Measurements from ENCODE around the gene TMEM63A. TPM values are rescaled to one million over a fixed set of nuclear protein-coding genes. Genes with fewer than 3 reads are reported as not detected.

The TMEM63A gene
- total and polyA plus RNA-seq, 2 of the 13 experiments (the other 11 are each of a cell fraction or from before 2014, with no cell fraction given) = 23.9 to 53.3 TPM

DNA sequence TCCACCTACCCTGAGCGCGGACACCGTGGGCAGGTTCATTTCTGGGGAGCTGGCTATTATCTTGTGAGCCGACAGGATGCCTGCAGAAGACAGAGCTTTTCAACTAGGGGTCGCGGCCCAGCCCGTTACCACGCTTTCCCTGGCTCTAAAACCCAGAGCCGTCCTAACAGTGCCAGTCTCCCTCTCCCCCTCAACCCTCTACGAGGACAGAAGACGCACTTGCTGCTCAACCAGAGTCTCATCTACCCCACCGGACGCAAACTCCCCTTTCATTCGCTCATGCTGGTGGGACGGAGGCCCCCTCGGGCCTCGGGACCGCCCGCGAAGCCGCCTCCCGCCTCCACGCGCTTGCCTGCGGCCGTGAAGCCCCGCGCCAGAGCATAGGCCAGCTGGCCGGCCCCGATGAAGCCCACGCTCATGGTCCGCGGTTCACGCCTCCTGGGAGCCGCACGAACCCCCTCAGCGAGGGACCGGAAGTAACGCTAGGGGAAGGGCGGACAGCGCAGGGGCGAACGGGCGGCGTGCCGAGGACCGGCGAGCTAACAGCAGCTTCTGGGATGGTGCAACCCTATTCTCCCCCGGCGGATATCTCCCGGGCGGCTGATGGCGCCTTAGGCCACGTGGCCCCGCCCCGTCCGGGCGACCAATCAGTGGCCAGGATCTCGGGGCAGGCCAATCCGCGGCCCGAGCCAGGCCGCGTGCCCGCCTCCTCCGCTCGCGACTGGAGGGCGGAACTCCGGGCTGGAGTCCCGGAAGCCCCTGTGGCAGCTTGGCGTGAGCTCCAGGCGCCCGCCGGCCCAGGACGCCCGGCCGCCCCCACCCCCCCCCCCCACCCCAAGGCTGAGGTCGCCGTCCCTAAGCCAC is 41.7 kb upstream of the TMEM63A start, which contains the start of gene PYCR2 (continued):
- TF ChIP-seq, protein P1, sequence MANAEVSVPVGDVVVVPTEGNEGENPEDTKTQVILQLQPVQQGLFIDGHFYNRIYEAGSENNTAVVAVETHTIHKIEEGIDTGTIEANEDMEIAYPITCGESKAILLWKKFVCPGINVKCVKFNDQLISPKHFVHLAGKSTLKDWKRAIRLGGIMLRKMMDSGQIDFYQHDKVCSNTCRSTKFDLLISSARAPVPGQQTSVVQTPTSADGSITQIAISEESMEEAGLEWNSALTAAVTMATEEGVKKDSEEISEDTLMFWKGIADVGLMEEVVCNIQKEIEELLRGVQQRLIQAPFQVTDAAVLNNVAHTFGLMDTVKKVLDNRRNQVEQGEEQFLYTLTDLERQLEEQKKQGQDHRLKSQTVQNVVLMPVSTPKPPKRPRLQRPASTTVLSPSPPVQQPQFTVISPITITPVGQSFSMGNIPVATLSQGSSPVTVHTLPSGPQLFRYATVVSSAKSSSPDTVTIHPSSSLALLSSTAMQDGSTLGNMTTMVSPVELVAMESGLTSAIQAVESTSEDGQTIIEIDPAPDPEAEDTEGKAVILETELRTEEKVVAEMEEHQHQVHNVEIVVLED (CRISPR knock-in tag; IDR thresholded peaks at IDR 0.05; ENCODE audit: borderline replicate concordance) = peak; percentile 87
- TF ChIP-seq TP53 (CRISPR knock-in tag; conservative IDR thresholded peaks at IDR 0.05) = peak; percentile 36; the same call in 1 of the 2 replicates
- TF ChIP-seq MAFG (CRISPR knock-in tag; IDR thresholded peaks at IDR 0.05) = peak; percentile 54; the same call in 1 of the 2 replicates
- TF ChIP-seq ZNF333 (CRISPR knock-in tag; IDR thresholded peaks at IDR 0.05; ENCODE audit: borderline replicate concordance) = peak; percentile 96; the same call in 1 of the 2 replicates
- TF ChIP-seq, protein P2, sequence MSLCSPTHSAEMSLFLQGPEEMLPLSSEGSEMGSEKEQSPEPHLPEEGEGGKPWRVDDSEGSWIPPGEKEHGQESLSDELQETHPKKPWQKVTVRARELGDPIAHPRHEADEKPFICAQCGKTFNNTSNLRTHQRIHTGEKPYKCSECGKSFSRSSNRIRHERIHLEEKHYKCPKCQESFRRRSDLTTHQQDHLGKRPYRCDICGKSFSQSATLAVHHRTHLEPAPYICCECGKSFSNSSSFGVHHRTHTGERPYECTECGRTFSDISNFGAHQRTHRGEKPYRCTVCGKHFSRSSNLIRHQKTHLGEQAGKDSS (CRISPR knock-in tag; IDR thresholded peaks at IDR 0.05; ENCODE audit: borderline replicate concordance, low read depth) = peak; percentile 66; the same call in 1 of the 2 replicates
- TF ChIP-seq TOE1 (CRISPR knock-in tag; IDR thresholded peaks at IDR 0.05) = 0 out of 2 replicates have a peak, but pooled peaks have one; percentile 24
- no peak for TF ChIP-seq SSRP1 (CRISPR knock-in tag; IDR thresholded peaks at IDR 0.05)
- no peak for TF ChIP-seq SP140L (CRISPR knock-in tag; IDR thresholded peaks at IDR 0.05; ENCODE audit: borderline replicate concordance)
- TF ChIP-seq ZFY (CRISPR knock-in tag; IDR thresholded peaks at IDR 0.05) = peak; percentile 91
- TF ChIP-seq CBFB (CRISPR knock-in tag; IDR thresholded peaks at IDR 0.05) = peak; percentile 70
- no peak for TF ChIP-seq ZNF383 (CRISPR knock-in tag; IDR thresholded peaks at IDR 0.05; ENCODE audit: borderline replicate concordance)
- TF ChIP-seq, protein P3, sequence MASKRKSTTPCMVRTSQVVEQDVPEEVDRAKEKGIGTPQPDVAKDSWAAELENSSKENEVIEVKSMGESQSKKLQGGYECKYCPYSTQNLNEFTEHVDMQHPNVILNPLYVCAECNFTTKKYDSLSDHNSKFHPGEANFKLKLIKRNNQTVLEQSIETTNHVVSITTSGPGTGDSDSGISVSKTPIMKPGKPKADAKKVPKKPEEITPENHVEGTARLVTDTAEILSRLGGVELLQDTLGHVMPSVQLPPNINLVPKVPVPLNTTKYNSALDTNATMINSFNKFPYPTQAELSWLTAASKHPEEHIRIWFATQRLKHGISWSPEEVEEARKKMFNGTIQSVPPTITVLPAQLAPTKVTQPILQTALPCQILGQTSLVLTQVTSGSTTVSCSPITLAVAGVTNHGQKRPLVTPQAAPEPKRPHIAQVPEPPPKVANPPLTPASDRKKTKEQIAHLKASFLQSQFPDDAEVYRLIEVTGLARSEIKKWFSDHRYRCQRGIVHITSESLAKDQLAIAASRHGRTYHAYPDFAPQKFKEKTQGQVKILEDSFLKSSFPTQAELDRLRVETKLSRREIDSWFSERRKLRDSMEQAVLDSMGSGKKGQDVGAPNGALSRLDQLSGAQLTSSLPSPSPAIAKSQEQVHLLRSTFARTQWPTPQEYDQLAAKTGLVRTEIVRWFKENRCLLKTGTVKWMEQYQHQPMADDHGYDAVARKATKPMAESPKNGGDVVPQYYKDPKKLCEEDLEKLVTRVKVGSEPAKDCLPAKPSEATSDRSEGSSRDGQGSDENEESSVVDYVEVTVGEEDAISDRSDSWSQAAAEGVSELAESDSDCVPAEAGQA (IDR thresholded peaks at IDR 0.05; ENCODE audit: low read depth) = peak; percentile 20; the same call in 1 of the 2 replicates
- TF ChIP-seq, protein P3 (CRISPR knock-in tag; IDR thresholded peaks at IDR 0.05; ENCODE audit: borderline replicate concordance) = no peak
- TF ChIP-seq CBX2 (IDR thresholded peaks at IDR 0.05; ENCODE audit: low read depth, low read length) = no peak
- TF ChIP-seq CBX2 (CRISPR knock-in tag; IDR thresholded peaks at IDR 0.05; ENCODE audit: low read depth) = no peak
- no peak for TF ChIP-seq ZNF33A (CRISPR knock-in tag; IDR thresholded peaks at IDR 0.05; ENCODE audit: borderline replicate concordance)
- TF ChIP-seq, protein P4, sequence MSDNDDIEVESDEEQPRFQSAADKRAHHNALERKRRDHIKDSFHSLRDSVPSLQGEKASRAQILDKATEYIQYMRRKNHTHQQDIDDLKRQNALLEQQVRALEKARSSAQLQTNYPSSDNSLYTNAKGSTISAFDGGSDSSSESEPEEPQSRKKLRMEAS (IDR thresholded peaks at IDR 0.05) = peak; percentile 89
- TF ChIP-seq NFRKB (IDR thresholded peaks at IDR 0.05) = no peak
- TF ChIP-seq ZSCAN22 (CRISPR knock-in tag; IDR thresholded peaks at IDR 0.05) = no peak
- no peak for TF ChIP-seq ISX (CRISPR knock-in tag; conservative IDR thresholded peaks at IDR 0.05)

All from HepG2 (cell line).